ENCODE results near the gene CTIF.

Gene CTIF

DNA sequence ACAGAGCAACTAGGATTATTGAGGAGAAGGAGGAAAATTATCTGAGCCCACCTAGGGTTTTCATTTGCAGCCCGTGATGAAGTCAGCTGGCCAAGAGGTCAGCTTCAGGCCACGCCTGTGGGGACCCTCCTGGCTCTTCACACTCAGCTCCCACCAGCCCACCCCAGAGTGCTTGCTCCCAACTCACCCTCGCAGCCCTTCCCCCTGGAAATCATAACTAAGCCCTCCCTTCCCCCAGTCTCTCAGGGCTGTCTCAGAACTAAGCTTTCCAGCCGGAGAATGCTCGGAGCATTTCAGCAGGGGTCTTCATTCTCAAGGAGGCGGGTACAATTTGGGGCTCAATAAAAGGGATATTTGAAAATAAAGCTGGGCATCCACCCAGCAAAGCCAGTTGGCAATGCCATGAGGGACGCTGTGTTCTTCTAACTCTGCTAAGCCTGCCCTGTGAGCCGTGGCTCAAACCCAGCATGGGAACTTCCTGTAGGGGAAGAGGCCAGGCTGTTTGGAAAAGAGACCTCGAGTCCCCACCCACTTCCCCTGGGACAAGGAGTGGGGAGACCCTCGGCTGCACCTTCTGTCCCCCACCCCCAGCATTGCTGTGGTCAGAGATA is 194.9 kb downstream of the CTIF start:
- no peak overlapping the region for H3K9ac ChIP-seq (ENCODE audit: low read depth in 1 of 2, low read length in 2 of 2)
- no peaks in the 10 kb centered on the region for H3K27me3 ChIP-seq (ENCODE audit: control insufficient read depth in 1 of 2, insufficient read depth in 2 of 2, low read length in 2 of 2)
- no peaks in the 10 kb centered on the region for H3K36me3 ChIP-seq (ENCODE audit: control insufficient read depth in 1 of 2, insufficient read depth in 2 of 2, low read length in 2 of 2)
- H3K27ac ChIP-seq (ENCODE audit: low read depth, low read length) = no peak overlapping the region
- no peaks in the 10 kb centered on the region for H3K9me3 ChIP-seq (ENCODE audit: control insufficient read depth in 1 of 2, low read length in 2 of 2)
- no peak overlapping the region for H3K4me3 ChIP-seq (ENCODE audit: low read depth in 1 of 2, low read length in 2 of 2)
- no peaks in the 10 kb centered on the region for H3K4me1 ChIP-seq (ENCODE audit: control insufficient read depth in 1 of 2, insufficient read depth in 2 of 2, low read length in 2 of 2)

DNA sequence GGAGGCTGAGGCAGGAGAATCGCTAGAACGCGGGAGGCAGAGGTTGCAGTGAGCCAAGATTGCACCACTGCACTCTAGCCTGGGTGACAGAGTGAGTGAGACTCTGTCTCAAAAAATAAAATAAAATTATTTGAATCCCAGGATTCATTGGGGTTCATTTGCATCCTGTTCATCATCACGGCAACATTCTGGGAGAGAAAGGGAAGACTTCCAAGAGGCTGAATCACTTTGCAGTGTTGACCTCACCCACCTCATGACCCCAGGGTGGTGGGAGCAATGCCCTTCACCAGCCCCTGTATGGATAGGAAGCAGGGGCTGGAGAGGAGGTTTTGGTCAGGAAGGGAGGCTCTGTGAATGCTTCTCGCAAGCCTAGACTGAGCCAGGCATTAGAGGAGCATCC is 195.6 kb downstream of the CTIF start:
- no peak overlapping the region for H3K4me3 ChIP-seq (ENCODE audit: low read depth in 1 of 2, low read length in 2 of 2)
- no peaks in the 10 kb centered on the region for H3K36me3 ChIP-seq (ENCODE audit: control insufficient read depth in 1 of 2, insufficient read depth in 2 of 2, low read length in 2 of 2)
- H3K9me3 ChIP-seq (ENCODE audit: control insufficient read depth in 1 of 2, low read length in 2 of 2) = no peaks in the 10 kb centered on the region
- H3K4me1 ChIP-seq (ENCODE audit: control insufficient read depth in 1 of 2, insufficient read depth in 2 of 2, low read length in 2 of 2) = no peaks in the 10 kb centered on the region
- H3K27me3 ChIP-seq (ENCODE audit: control insufficient read depth in 1 of 2, insufficient read depth in 2 of 2, low read length in 2 of 2) = no peaks in the 10 kb centered on the region
- H3K9ac ChIP-seq (ENCODE audit: low read depth in 1 of 2, low read length in 2 of 2) = no peak overlapping the region
- no peak overlapping the region for H3K27ac ChIP-seq (ENCODE audit: low read depth, low read length)

DNA sequence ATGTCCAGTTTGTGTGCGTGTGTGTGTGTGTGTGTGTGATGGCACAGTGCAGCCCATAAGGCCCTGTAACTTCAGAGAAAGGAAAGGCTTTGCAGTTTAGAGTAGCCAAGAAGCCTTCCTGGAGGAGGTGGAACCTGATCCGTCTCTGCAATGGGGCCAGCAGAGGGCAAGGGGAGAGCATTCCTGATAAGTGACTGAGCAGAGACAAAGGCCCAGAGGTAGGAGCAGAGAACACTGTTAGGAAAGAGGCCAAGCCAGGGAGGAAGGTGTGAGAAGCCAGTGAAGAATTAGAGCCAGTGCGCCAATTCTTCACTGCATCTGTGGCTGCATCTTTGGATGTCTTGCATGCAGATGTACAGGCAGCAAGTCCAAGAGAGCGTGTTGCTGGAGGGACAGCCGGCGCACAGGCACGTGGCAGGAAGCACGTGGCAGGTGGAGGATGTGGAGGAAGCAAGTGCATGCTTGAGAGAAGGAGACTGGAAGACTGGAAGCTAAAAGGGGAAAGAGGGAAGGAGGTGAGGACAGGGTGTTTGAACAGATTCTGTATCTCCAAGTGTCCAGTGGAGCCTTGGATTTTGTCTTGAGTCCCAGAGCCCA is 196.3 kb downstream of the CTIF start:
- Histone ChIP-seq H3K4me1 (ENCODE audit: control insufficient read depth in 1 of 2, insufficient read depth in 2 of 2, low read length in 2 of 2) (no peaks in the 10 kb centered on the region), H3K9me3 (ENCODE audit: control insufficient read depth in 1 of 2, low read length in 2 of 2) (no peaks in the 10 kb centered on the region), H3K9ac (ENCODE audit: low read depth in 1 of 2, low read length in 2 of 2) (no peak overlapping the region)

DNA sequence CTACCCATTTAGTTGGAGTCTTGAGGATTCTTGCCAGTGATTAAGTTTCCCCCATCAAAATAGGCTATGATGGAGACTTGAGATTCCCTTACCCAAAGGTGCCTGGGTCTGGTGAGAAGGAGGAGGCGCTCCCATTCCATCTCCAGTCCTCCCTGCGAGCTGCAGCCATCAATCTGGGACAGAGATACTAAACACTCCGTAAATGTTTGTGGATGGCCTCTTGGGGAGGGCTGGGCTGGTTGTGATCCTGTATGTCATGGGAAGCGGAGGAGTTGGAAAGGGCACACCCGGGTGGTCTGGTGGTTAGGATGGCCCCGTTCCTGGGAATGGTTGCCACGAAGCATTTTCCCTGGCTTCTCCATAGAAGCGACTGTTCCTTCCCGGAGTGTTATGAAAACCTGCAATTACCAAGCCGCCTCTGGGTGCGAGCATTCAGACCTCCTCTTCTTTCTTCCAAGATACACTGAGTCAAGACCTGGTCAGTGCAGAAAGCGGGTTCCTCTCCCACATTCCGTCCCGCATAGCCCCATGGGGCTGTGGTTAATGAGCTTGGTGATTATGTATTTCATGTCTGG is 196.9 kb downstream of the CTIF start:
- Histone ChIP-seq H3K9me3 (ENCODE audit: control insufficient read depth in 1 of 2, low read length in 2 of 2) (no peaks in the 10 kb centered on the region), H3K36me3 (ENCODE audit: control insufficient read depth in 1 of 2, insufficient read depth in 2 of 2, low read length in 2 of 2) (no peaks in the 10 kb centered on the region), H3K4me1 (ENCODE audit: control insufficient read depth in 1 of 2, insufficient read depth in 2 of 2, low read length in 2 of 2) (no peaks in the 10 kb centered on the region), H3K27me3 (ENCODE audit: control insufficient read depth in 1 of 2, insufficient read depth in 2 of 2, low read length in 2 of 2) (no peaks in the 10 kb centered on the region), H3K27ac (ENCODE audit: low read depth, low read length) (no peak overlapping the region), H3K9ac (ENCODE audit: low read depth in 1 of 2, low read length in 2 of 2) (no peak overlapping the region), H3K4me3 (ENCODE audit: low read depth in 1 of 2, low read length in 2 of 2) (no peak overlapping the region)

More for the DNA sequence above, 196.3 kb downstream of the CTIF start:
- Histone ChIP-seq H3K36me3 (ENCODE audit: control insufficient read depth in 1 of 2, insufficient read depth in 2 of 2, low read length in 2 of 2) (no peaks in the 10 kb centered on the region), H3K4me3 (ENCODE audit: low read depth in 1 of 2, low read length in 2 of 2) (no peak overlapping the region), H3K27ac (ENCODE audit: low read depth, low read length) (no peak overlapping the region), H3K27me3 (ENCODE audit: control insufficient read depth in 1 of 2, insufficient read depth in 2 of 2, low read length in 2 of 2) (no peaks in the 10 kb centered on the region)

DNA sequence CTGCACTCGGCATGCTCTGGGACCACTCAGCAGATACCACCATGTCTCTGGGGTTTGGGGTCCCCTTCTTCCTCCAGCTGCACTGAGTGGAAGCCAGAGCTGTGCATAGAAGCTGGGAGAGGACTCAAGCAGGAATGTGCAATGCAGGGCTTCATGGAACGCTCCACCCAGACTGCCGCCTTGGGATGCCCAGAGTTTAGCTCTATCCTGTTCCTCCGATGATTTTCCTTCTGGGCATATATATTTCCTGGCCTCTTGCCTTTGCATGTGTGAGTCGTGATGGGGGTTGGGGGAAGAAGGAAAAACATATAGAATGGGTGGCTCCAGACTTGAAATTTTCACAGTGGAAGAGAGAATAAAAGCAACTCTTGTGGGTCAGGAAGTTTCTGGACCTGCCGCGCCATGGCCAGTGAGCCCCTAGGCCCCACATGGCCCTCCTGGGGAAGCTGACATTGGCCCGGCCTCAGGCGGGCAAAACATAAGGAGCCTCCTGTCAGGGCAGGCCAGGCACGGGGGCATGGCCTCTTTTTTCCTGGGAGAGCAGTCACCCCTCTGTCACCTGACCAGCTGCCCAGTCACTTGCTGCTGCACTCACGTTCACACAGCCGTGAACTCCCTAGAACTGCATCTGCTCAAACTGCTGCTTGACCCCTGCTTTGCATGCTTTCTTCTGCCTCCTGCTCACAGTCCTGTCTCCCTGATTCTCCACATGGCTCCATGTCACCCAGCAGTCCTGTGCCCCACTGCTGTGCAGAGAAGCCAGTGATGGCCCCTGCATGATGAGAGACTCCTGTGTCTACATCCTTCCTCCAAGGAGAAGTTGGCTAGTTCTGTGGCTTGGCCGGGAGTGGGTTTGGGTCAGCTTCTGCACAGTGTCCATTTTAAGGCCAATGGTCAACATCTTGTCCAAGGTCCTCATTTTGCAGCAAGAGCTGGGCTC is 197.8 kb downstream of the CTIF start:
- Histone ChIP-seq H3K4me1 (ENCODE audit: control insufficient read depth in 1 of 2, insufficient read depth in 2 of 2, low read length in 2 of 2) (no peaks in the 10 kb centered on the region), H3K27me3 (ENCODE audit: control insufficient read depth in 1 of 2, insufficient read depth in 2 of 2, low read length in 2 of 2) (no peaks in the 10 kb centered on the region), H3K4me3 (ENCODE audit: low read depth in 1 of 2, low read length in 2 of 2) (no peak overlapping the region), H3K36me3 (ENCODE audit: control insufficient read depth in 1 of 2, insufficient read depth in 2 of 2, low read length in 2 of 2) (no peaks in the 10 kb centered on the region), H3K9me3 (ENCODE audit: control insufficient read depth in 1 of 2, low read length in 2 of 2) (no peaks in the 10 kb centered on the region), H3K27ac (ENCODE audit: low read depth, low read length) (no peak overlapping the region), H3K9ac (ENCODE audit: low read depth in 1 of 2, low read length in 2 of 2) (no peak overlapping the region)

DNA sequence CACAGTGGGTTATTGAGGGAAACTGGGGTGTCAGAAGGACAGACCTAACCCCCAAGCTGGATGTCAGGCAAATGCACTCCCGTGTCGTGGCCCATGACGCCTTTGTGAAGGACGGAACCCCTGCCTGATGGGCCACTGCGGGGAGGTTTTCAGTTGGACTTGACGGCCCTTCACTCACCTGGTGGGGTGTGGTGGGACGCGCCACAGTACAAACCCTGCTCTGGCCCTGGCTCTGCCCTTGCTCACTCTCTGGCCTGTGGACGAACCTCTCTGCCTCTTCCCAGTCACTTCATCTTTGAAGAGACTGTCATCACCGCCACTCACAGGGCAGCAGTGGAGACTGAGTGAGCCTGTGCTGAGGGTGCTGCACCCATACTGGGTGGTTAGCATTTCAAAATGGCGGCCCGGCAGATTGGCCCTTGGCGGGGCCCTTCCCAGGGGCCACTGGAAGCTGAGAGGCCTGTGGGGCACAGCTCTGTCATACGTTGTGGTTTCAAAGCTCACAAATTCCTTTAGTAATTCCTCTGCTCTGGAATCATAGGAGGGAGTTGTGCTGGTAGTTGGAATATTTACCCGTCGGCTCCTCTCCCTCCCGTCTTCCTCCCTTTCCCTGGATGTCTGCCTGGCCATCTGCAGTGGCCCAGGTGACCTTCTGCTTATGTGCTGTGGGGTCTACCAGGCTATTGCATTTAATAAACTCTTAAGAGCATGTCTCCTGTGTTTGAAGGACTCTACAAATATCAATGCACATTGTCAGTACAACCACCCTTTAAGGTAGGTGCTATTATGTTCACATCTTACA is 200.6 kb downstream of the CTIF start:
- Histone ChIP-seq H3K27me3 (ENCODE audit: control insufficient read depth in 1 of 2, insufficient read depth in 2 of 2, low read length in 2 of 2) (no peaks in the 10 kb centered on the region), H3K27ac (ENCODE audit: low read depth, low read length) (no peak overlapping the region), H3K4me1 (ENCODE audit: control insufficient read depth in 1 of 2, insufficient read depth in 2 of 2, low read length in 2 of 2) (no peaks in the 10 kb centered on the region), H3K4me3 (ENCODE audit: low read depth in 1 of 2, low read length in 2 of 2) (no peak overlapping the region), H3K9me3 (ENCODE audit: control insufficient read depth in 1 of 2, low read length in 2 of 2) (no peaks in the 10 kb centered on the region), H3K9ac (ENCODE audit: low read depth in 1 of 2, low read length in 2 of 2) (no peak overlapping the region), H3K36me3 (ENCODE audit: control insufficient read depth in 1 of 2, insufficient read depth in 2 of 2, low read length in 2 of 2) (no peaks in the 10 kb centered on the region)

DNA sequence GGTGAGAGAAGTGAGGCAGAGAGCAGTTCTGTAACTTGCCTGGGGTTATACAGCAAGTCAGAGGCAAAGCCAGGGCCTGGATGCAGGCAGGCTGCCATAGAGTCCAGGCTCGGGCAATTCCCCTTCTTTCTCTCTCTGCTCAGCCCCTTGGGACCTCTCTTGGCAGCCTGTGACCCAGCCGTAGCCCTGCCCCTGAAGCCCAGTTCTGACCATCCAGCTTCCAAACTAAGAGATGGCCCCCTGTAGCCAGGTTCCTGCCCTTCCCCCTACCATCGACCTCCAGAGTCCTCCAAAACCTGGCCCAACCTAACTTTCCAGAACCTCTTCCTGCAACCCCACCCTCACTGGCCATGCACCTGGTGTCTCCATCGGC is 201.2 kb downstream of the CTIF start:
- Histone ChIP-seq H3K9me3 (ENCODE audit: control insufficient read depth in 1 of 2, low read length in 2 of 2) (no peaks in the 10 kb centered on the region), H3K4me3 (ENCODE audit: low read depth in 1 of 2, low read length in 2 of 2) (no peak overlapping the region), H3K36me3 (ENCODE audit: control insufficient read depth in 1 of 2, insufficient read depth in 2 of 2, low read length in 2 of 2) (no peaks in the 10 kb centered on the region), H3K4me1 (ENCODE audit: control insufficient read depth in 1 of 2, insufficient read depth in 2 of 2, low read length in 2 of 2) (no peaks in the 10 kb centered on the region), H3K9ac (ENCODE audit: low read depth in 1 of 2, low read length in 2 of 2) (no peak overlapping the region), H3K27ac (ENCODE audit: low read depth, low read length) (no peak overlapping the region), H3K27me3 (ENCODE audit: control insufficient read depth in 1 of 2, insufficient read depth in 2 of 2, low read length in 2 of 2) (no peaks in the 10 kb centered on the region)

DNA sequence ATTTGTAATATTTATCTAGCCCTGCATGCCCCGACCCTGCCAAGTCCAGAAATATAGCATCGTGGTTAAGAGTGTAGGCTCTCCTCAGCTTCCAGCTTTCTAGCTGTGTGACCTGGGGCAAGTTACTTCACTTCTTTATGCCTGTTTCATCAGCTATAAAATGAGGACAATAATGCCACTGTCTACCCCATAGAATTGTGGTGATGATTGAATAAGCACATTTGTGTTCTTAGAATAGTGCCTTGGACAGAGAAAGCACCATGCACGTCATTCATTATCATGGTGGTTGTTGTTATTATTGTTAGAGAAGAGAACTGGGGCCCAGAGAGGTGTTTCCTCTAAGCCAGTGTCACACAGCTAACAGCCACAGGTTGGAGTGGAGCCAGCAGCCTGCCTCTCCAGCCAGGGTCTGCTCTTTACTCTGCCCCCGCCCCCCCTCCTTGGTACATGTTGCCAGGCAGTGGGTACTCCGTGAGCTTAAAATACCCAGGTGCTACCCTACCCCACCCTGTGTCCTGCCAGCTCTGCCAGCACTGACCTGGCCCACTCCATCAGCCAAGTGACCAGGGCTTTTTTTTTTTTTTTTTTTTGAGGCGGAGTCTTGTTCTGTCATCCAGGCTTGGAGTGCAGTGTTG is 202.1 kb downstream of the CTIF start:
- H3K4me3 ChIP-seq (ENCODE audit: low read depth in 1 of 2, low read length in 2 of 2) = no peak overlapping the region
- no peaks in the 10 kb centered on the region for H3K4me1 ChIP-seq (ENCODE audit: control insufficient read depth in 1 of 2, insufficient read depth in 2 of 2, low read length in 2 of 2)
- H3K9ac ChIP-seq (ENCODE audit: low read depth in 1 of 2, low read length in 2 of 2) = no peak overlapping the region
- no peak overlapping the region for H3K27ac ChIP-seq (ENCODE audit: low read depth, low read length)
- H3K9me3 ChIP-seq (ENCODE audit: control insufficient read depth in 1 of 2, low read length in 2 of 2) = no peaks in the 10 kb centered on the region
- H3K27me3 ChIP-seq (ENCODE audit: control insufficient read depth in 1 of 2, insufficient read depth in 2 of 2, low read length in 2 of 2) = no peaks in the 10 kb centered on the region
- no peaks in the 10 kb centered on the region for H3K36me3 ChIP-seq (ENCODE audit: control insufficient read depth in 1 of 2, insufficient read depth in 2 of 2, low read length in 2 of 2)

DNA sequence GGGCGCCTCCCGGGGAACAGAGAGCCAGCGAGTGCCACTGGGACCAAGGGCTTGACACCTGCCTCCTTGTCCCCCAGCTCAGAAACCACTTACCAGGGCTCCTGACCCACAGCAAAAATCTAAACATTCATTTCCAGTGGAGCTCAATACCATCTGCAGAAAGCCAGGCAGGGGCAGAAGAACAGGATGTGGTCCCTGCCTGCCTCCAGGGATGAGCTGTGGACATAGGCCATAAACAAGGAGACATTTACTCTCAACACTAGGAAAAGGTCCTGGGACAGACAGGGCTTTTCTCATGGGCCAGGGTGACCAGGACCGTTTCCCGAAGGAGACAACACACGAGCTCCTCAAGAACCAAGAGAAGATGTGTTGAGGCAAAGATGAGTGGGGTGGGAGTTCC is 203.0 kb downstream of the CTIF start:
- Histone ChIP-seq H3K36me3 (ENCODE audit: control insufficient read depth in 1 of 2, insufficient read depth in 2 of 2, low read length in 2 of 2) (no peaks in the 10 kb centered on the region), H3K27ac (ENCODE audit: low read depth, low read length) (no peak overlapping the region), H3K27me3 (ENCODE audit: control insufficient read depth in 1 of 2, insufficient read depth in 2 of 2, low read length in 2 of 2) (no peaks in the 10 kb centered on the region), H3K9me3 (ENCODE audit: control insufficient read depth in 1 of 2, low read length in 2 of 2) (no peaks in the 10 kb centered on the region), H3K4me3 (ENCODE audit: low read depth in 1 of 2, low read length in 2 of 2) (no peak overlapping the region), H3K9ac (ENCODE audit: low read depth in 1 of 2, low read length in 2 of 2) (no peak overlapping the region), H3K4me1 (ENCODE audit: control insufficient read depth in 1 of 2, insufficient read depth in 2 of 2, low read length in 2 of 2) (no peaks in the 10 kb centered on the region)
